ENCODE results near the gene ANO2.

ANO2 gene

DNA sequence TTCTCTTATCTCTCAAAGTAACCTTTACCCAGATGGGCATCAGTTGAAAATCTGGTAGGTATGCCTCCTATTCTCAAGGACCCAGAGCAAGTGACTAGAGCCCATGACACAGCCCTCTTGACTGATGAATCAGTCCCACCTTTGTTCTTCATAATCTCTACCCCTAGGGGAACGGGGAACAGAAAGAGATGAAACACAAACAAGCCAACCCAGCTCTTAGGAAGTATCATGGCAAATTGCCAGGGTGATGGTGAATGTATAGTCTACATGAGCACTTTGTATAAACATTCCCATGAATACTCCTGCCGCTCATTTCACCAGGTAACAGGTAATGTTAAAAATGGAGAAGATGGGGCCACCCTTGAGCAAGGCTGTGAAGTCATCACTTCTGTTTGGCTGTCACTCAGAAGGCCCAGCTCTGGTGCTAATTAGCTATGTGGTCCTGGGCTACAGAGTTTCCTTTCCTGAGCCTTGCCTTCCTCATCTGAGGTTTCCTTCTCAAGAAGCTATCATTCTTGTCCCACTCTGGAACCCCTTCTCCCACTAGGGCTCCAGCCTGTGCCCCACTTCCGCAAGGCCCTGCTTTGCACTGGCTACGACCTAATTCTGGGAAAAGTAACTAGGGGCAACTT is 161.7 kb downstream of the ANO2 start:
- no peak for DNase-seq (ENCODE audit: low read depth, low spot score)

GRCh38 chr12:5780536-5780935 is 164.5 kb downstream of the ANO2 start:
- no peak for DNase-seq (ENCODE audit: low read depth, low spot score)

DNA sequence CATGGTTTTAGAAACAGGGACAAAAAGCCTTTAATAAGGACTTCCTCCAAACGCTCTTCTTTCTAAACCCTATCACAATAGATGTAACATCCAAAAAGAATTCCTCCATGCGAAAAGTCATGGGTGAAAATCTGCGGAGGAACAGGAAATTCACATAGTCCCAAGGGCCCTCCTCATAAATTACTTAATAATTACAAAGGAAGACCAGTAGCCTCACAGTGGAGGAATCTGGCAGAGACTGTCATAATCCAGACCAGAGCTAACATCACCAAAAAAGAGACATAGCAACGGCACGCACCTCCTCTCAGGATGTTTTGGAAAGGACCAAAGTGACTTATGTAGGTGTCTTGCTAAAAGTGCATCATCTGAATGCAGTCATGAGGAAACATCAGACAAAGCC is 165.7 kb downstream of the ANO2 start:
- no peak for DNase-seq (ENCODE audit: low read depth, low spot score)

DNA sequence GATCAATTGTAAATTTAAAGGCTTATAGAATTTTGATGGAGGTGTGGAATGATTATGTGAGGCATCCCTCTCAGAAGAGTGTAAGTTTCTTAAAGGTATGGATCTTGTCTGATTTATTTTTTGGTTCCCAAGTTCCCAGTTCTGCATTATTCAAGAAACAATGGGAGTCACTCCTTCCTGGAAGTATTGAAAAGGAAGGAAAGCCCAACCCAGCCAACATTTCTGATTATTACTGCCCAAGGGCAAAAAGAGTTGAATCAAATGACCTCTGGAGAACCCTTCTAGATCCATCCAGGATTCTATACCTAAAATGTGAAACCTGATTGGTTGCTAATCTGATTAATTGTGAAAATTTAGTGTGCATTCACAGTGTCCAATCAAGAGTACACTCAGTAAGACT is 166.2 kb downstream of the ANO2 start:
- no peak for DNase-seq (ENCODE audit: low read depth, low spot score)

GRCh38 chr12:5777451-5777850 is 167.6 kb downstream of the ANO2 start:
- DNase-seq (ENCODE audit: low read depth, low spot score) = no peak

GRCh38 chr12:5776091-5776490 is 169.0 kb downstream of the ANO2 start:
- no peak for DNase-seq (ENCODE audit: low read depth, low spot score)

DNA sequence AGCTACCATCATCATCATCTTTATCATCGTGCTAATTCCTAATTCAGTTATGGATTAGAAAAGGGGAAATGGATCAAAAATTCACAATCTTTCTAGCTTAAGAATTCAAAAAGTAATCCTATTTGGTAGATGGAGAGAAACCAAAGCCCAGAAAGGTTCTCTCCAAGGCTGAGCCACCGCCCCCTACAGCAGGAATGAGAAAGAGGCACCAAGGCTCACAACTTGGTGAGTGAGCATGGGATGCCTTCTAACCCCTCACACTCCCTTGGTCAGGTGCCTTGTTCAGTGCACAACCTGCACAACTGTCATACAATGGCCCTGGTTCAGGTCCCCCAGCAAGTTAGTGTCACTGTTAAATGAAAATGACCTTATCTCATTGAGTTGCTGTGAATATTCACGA is 171.5 kb downstream of the ANO2 start:
- no peak for DNase-seq (ENCODE audit: low read depth, low spot score)

DNA sequence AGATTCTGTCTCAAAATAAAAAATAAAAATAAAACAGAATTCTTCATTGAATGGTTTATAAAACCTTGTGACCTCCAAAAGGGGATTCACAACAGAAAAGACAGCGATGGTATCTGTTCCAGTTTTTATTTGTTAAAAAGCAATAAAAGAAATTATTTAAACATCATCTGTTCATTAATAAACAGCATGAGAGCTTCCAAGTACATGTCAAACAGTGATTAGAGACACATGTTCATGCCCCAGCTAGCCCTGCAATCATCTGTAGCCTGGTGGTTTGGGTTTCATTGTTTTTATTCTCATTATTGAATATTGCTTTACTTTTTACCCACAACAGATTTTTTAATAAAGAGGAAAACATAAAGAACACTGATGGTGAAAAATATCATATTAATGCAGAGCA is 173.3 kb downstream of the ANO2 start:
- DNase-seq (ENCODE audit: low read depth, low spot score) = no peak

- DNase-seq (ENCODE audit: low read depth, low spot score) = no peak
Measured at GRCh38 chr12:5770727-5771126, 174.3 kb downstream of the ANO2 start.

DNA sequence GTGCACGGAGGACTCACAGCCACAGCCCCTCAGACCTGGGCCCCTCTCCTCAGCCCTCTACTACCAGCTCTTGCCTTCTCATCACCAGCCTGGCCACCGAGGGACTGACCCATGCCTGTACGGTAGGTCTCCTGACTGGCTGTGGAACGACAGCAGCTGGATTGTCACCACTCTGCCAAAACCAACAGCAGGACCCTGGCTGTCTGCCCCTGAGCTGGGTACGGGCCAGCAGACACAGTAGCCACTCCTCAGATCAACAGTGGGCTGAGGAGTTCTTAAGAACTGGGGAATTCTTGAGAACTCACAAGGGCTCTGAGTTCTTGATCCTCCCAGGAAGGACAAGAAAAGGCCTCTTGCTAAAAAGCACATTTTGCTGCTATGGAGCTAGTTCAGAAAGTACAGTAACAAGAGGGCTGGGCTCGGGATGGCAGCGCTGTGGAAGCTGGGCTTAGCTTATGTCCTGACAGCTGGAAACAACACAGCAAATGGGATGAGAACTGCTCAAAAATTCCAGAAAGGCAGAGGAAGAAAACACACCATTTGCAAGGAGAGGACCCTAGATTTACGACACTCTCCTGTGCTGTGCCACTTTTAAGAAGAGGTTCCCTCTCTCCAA is 176.4 kb downstream of the ANO2 start:
- no peak for DNase-seq (ENCODE audit: low read depth, low spot score)

GRCh38 chr12:5768171-5768570 is 176.9 kb downstream of the ANO2 start:
- DNase-seq (ENCODE audit: low read depth, low spot score) = no peak

- DNase-seq (ENCODE audit: low read depth, low spot score) = no peak
Measured at GRCh38 chr12:5758347-5758746, 186.7 kb downstream of the ANO2 start.

DNA sequence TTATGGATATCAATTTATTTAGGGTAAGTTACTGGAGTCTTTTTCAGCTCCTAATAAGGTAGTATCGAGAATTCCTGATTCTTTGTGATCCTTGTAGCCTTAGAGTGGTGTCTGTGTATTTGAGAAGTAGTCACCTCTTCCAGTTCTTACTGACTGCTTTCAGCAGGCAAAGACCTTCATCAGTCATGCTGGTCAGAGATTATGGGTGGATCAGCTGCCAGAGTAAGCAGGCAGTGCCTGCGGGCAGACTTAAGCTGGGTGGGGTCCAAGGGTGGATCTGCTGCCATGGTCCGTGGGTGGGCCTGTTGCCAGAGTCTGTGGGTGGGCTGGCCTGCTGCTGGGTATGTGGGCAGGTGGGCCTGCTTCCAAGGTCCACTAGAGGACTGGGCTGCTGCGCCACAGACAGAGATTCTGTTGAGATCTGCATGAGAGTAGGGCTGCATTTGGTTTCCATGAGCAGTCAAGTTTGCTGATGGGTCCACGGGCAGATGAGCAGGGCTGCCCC is 188.7 kb downstream of the ANO2 start:
- no peak for DNase-seq (ENCODE audit: low read depth, low spot score)

GRCh38 chr12:5748027-5748426 is 197.0 kb downstream of the ANO2 start:
- no peak for DNase-seq (ENCODE audit: low read depth, low spot score)

- DNase-seq (ENCODE audit: low read depth, low spot score) = no peak
Measured at GRCh38 chr12:5746917-5747316, 198.1 kb downstream of the ANO2 start.

GRCh38 chr12:5746036-5746908 is 198.8 kb downstream of the ANO2 start:
- no peak for DNase-seq (ENCODE audit: low read depth, low spot score)

- DNase-seq (ENCODE audit: low read depth, low spot score) = peak; percentile 17
Measured at GRCh38 chr12:5745251-5745888, 199.7 kb downstream of the ANO2 start.

- no peak for DNase-seq (ENCODE audit: low read depth, low spot score)
Measured at GRCh38 chr12:5742258-5742657, 202.8 kb downstream of the ANO2 start.

GRCh38 chr12:5739917-5740316 is 205.1 kb downstream of the ANO2 start:
- no peak for DNase-seq (ENCODE audit: low read depth, low spot score)

- no peak for DNase-seq (ENCODE audit: low read depth, low spot score)
Measured at GRCh38 chr12:5737778-5738177, 207.3 kb downstream of the ANO2 start.

- DNase-seq (ENCODE audit: low read depth, low spot score) = no peak
Measured at GRCh38 chr12:5736527-5736926, 208.5 kb downstream of the ANO2 start.

- no peak for DNase-seq (ENCODE audit: low read depth, low spot score)
Measured at GRCh38 chr12:5736016-5736415, 209.0 kb downstream of the ANO2 start.

All from smooth muscle cell of the brain vasculature (primary cell).